ENCODE results near the gene BORA. TPM values are rescaled to one million over a fixed set of nuclear protein-coding genes. Genes with fewer than 3 reads are reported as not detected.

The BORA gene
- total RNA-seq = 4.1 TPM

DNA sequence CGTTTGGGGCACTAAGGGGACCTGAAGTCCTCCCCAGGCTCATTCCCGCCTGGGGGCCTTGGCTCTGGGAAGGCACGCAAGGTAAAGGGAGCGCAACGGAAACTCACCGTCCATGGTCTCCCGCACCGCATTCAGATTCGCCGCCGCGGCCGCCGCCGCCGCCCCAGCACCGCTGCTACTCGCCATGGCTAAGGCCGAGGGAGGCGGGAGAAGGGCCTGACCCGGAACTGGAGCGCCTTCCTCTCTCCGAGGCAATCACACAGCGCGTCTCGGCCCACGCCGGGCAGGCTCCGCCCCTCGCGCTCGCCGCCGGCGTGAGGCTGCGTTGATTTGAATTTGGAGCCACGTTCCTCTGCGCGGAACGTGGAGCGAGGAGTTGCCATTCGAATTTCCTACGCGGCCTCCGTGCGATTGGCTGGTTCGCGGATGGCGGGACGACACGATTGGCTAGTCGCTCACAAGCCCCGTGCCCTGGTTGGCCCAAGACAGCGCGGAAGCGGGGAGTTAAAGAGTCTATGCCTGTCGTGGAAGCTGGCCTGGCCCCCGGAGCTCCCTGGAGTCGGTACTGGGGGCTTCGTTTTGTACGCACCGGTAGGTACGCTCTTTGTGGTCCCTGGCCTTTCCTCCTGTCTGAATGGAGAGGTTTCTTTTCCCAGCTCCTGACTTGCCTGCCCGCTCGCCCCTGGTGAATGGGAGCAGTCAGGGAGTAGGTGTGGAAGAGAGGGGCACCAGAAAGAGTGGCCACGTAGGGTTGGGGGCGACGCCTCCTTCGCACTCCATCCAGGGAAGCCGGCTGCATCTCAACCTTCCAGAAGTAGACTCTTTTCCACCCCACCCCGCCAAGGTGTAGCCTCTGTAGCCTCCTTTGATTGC lies at the start of gene BORA, which contains the start of gene MZT1:
Gene BORA, plus strand, starts transcription at position 507 of the 873 bp plus-strand sequence. CDS start 1,018 bp downstream, outside the sequence.
Gene MZT1, minus strand, starts transcription at position 213 of the 873 bp plus-strand sequence. Its CDS starts 27 bp downstream, at position 186.

DNA sequence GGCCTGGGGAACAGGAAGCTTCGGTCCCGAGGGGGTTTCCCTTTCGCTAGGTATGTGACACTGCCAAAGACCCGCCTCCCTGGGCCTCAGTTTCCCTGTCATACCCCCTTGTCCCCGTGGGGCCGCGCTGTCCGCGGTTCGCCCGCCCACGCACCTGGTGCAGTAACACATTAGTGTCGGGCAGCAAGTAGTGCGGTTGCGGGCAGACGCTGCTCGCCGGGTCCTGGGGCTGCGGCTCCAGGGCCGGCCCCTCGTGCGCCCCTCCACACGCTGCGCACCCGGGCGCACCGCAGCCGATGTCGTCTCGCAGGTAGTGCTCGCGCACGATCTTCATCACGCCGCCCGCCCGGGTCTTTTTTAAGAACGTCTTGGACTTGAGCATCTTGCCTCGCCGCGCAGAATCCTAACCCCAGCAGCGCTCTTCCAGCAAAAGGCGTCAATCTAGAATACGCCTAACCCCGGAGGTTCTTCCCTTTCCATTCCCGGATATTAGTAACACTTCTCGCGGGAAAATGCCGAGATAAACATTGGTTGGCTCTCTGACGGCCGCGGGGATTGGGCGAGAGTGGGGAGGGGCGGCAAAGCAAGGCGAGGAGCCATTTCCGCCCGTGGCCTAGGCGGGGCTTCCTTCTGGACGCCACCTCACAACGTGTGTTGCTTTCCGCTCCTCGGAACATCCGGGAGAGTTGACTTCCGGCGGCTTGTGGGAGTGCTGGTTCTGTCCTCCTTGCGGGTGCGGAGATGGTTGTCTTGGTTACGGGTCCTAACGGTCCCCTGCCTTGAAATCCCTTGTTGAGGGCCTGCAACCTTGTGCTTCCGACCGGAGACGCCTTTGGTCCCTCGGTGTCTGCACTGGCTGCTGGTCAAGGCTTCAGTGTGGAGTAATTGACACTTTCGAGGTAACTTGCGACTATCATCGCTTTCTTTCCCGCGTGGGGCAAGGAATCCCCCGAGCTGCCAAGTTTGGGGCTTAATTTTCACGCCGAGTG lies 54.0 kb downstream of the BORA start, which contains the start of the genes DIS3 and PIBF1:
Gene DIS3, minus strand, starts transcription at position 450 of the 989 bp plus-strand sequence. Its CDS starts 68 bp downstream, at position 382.
Gene PIBF1, plus strand, starts transcription at position 683 of the 989 bp plus-strand sequence. CDS start 1,337 bp downstream, outside the sequence.

Small RNA genes lying within 50 kb of the gene (small RNA-seq; reads per million reads assigned to genes)
- gene RNU6-80P (ENCODE audit: low replicate concordance) = not detected

Other genes with a start within 250 kb of the BORA start
- 9.6 TPM for gene MZT1, start 294 bp upstream of the BORA start, total RNA-seq
- gene DIS3, start 54.0 kb downstream of the BORA start, total RNA-seq = 29.4 TPM
- 16.3 TPM for gene PIBF1, start 54.2 kb downstream of the BORA start, total RNA-seq

All from metanephros (tissue), 2 donors.